ENCODE results near the gene SPEG.

GRCh38 chr2:219439506-219439905 lies 4.9 kb downstream of the SPEG start:
- no peak for TF ChIP-seq POLR2A (IDR thresholded peaks at IDR 0.05)
- TF ChIP-seq CTCF (IDR thresholded peaks at IDR 0.05): no peak

Measured in right lobe of liver (tissue), 4 donors.